H1 (cell line): ENCODE data around the gene ELOVL2. TPM values are rescaled to one million over a fixed set of nuclear protein-coding genes. Genes with fewer than 3 reads are reported as not detected.

Experiments
- SP2 ChIP-seq: IDR thresholded peaks from 2 replicates; pipeline ENCODE4 v1.6.1; 2012; ENCODE audit warnings: mild to moderate bottlenecking, low read length, inconsistent platforms
- TAF7 ChIP-seq: optimal IDR thresholded peaks from 2 replicates; pipeline ENCODE3; 2011; ENCODE audit warnings: low read depth, mild to moderate bottlenecking, inconsistent platforms, low read length, moderate library complexity, borderline replicate concordance
- polyA plus RNA-seq, 7 experiments: library from polyadenylated mRNA; depleted of rRNA in 3 of 7; stranded (reverse) in 5 of 7; unstranded in 2 of 7; fragments of >200 nt in 5 of 7; fragments of 200-250 nt in 2 of 7; gene quantifications; 1 replicate in 5 of 7; 2 replicates in 1 of 7; 4 replicates in 1 of 7; pipeline versions ENCODE4 v1.2.1 to v1.2.3, GENCODE V29; 2011 to 2013; ENCODE audit warnings: missing spikeins in 2 of 7, mixed read lengths in 2 of 7
- total RNA-seq: library from RNA; stranded (reverse); fragmentation: NEBNext Ultra II Directional; extraction: Animal tissue kit (Norgen Biotek cat#: 25700); gene quantifications from 2 replicates; pipeline ENCODE4 v1.2.1, GENCODE V29; 2021

ELOVL2 gene
- total and polyA plus RNA-seq, 2 of the 8 experiments (the other 6 are each of a cell fraction or from before 2014, with no cell fraction given), result 0.42 to 0.89 TPM

- TF ChIP-seq SP2 (no peak), TAF7 (no peak)
These were observed 29.0 kb downstream of the ELOVL2 start (continued) for GRCh38 chr6:11015102-11015501.
